Suprapubic skin (tissue), 4 donors: ENCODE results near the gene PRR4. TPM values are rescaled to one million over a fixed set of nuclear protein-coding genes. Genes with fewer than 3 reads are reported as not detected.

ENCODE experiments used
- DNase-seq, 2 donors: peaks; one replicate each; pipeline ENCODE4 v3.0.0-alpha.2; 2019; ENCODE audit warnings: low spot score in 2 of 2
- H3K27ac ChIP-seq: fragments of 200-600 bp; sonication (generic); one replicate; pipeline ENCODE4 v1.5.1; 2019
- H3K27me3 ChIP-seq: fragments of 200-600 bp; sonication (generic); one replicate; pipeline ENCODE4 v1.5.1; 2019
- H3K36me3 ChIP-seq: fragments of 200-600 bp; sonication (generic); one replicate; pipeline ENCODE4 v1.5.1; 2019
- H3K4me1 ChIP-seq: fragments of 200-600 bp; sonication (generic); one replicate; pipeline ENCODE4 v1.5.1; 2019
- H3K4me3 ChIP-seq: fragments of 200-600 bp; sonication (generic); one replicate; pipeline ENCODE4 v1.5.1; 2019; ENCODE audit warnings: mild to moderate bottlenecking
- H3K9me3 ChIP-seq: fragments of 200-600 bp; sonication (generic); one replicate; pipeline ENCODE4 v1.5.1; 2019
- CTCF ChIP-seq, 2 donors: fragments of 200-600 bp in 1 of 2; fragments of 450-650 bp in 1 of 2; sonication (generic) in 1 of 2; IDR thresholded peaks; one replicate each; pipeline ENCODE4 v1.5.1; 2016 to 2019; ENCODE audit warnings: antibody characterized with exemption in 2 of 2, mild to moderate bottlenecking in 1 of 2, moderate library complexity in 1 of 2
- EP300 ChIP-seq: sonication (generic); formaldehyde crosslinking; IDR thresholded peaks from one replicate; pipeline ENCODE4 v1.6.1; 2017; ENCODE audit warnings: antibody characterized with exemption
- POLR2A ChIP-seq, 2 donors: fragments of 450-650 bp; IDR thresholded peaks; one replicate each; pipeline ENCODE4 v1.6.1; 2017; ENCODE audit warnings: antibody characterized with exemption in 2 of 2, mild to moderate bottlenecking in 2 of 2, moderate library complexity in 2 of 2
- POLR2AphosphoS5 ChIP-seq, 3 donors: sonication (generic); formaldehyde crosslinking; IDR thresholded peaks; one replicate each; pipeline ENCODE4 v1.6.1; 2017; ENCODE audit warnings: antibody characterized with exemption in 3 of 3
- WGBS: methylation state at CpG from one replicate; pipeline ENCODE4 v1.1.5; 2018; 5-methylcytosine and 5-hydroxymethylcytosine counted together
- total RNA-seq, 4 donors: library from RNA; depleted of rRNA; stranded (reverse); fragments of >200 nt; gene quantifications; one replicate each; pipeline ENCODE4 v1.1.0, GENCODE V29; 2016

Gene PRR4
- total RNA-seq, 4 donors from 2014 or later: 37.1 to 399 (median 124) TPM

- WGBS: 67% methylated on average over 1 of the region's 2 CpGs
- no peak for DNase-seq
Observed at GRCh38 chr12:10853776-10854175, 4.5 kb upstream of the PRR4 start.

GRCh38 chr12:10851243-10851858 lies 2.1 kb upstream of the PRR4 start:
- WGBS: 79% methylated on average over 4 of the region's 4 CpGs
- TF ChIP-seq POLR2AphosphoS5 (IDR thresholded peaks at IDR 0.05) (no peak), CTCF (IDR thresholded peaks at IDR 0.05) (no peak), EP300 (no peak), POLR2A (IDR thresholded peaks at IDR 0.05) (no peak)
- H3K4me3 ChIP-seq: no peak overlapping the region
- H3K27ac ChIP-seq: no peak overlapping the region
- H3K27me3 ChIP-seq: no peaks in the 10 kb centered on the region
- DNase-seq: no peak
- H3K4me1 ChIP-seq: no peaks in the 10 kb centered on the region
- H3K36me3 ChIP-seq: peaks cover 9% of the 10 kb centered on the region
- peaks cover 11% of the 10 kb centered on the region for H3K9me3 ChIP-seq

More at GRCh38 chr12:10853776-10854175, 4.5 kb upstream of the PRR4 start:
- no peak overlapping the region for H3K4me3 ChIP-seq
- H3K4me1 ChIP-seq: no peaks in the 10 kb centered on the region
- peaks cover 8% of the 10 kb centered on the region for H3K36me3 ChIP-seq
- H3K27ac ChIP-seq: no peak overlapping the region
- H3K27me3 ChIP-seq: no peaks in the 10 kb centered on the region
- peaks cover 18% of the 10 kb centered on the region for H3K9me3 ChIP-seq
- no peak for TF ChIP-seq POLR2AphosphoS5 (IDR thresholded peaks at IDR 0.05)
- TF ChIP-seq CTCF (IDR thresholded peaks at IDR 0.05): no peak
- TF ChIP-seq POLR2A (IDR thresholded peaks at IDR 0.05): no peak
- no peak for TF ChIP-seq EP300

- TF ChIP-seq POLR2A (IDR thresholded peaks at IDR 0.05) (no peak), EP300 (no peak), CTCF (IDR thresholded peaks at IDR 0.05) (no peak), POLR2AphosphoS5 (IDR thresholded peaks at IDR 0.05) (no peak)
- Histone ChIP-seq H3K27ac (no peak overlapping the region), H3K4me3 (no peak overlapping the region), H3K27me3 (no peaks in the 10 kb centered on the region), H3K36me3 (peaks cover 6% of the 10 kb centered on the region), H3K9me3 (no peaks in the 10 kb centered on the region), H3K4me1 (no peaks in the 10 kb centered on the region)
- 27% methylated on average over 2 of the region's 2 CpGs for WGBS
- no peak for DNase-seq
Observed at GRCh38 chr12:10847744-10848143, 1.5 kb downstream of the PRR4 start.

- Histone ChIP-seq H3K4me1 (no peaks in the 10 kb centered on the region), H3K27me3 (no peaks in the 10 kb centered on the region), H3K9me3 (no peaks in the 10 kb centered on the region), H3K36me3 (peaks cover 6% of the 10 kb centered on the region), H3K27ac (no peak overlapping the region), H3K4me3 (no peak overlapping the region)
- DNase-seq: no peak
- no peak for TF ChIP-seq POLR2AphosphoS5 (IDR thresholded peaks at IDR 0.05)
- TF ChIP-seq CTCF (IDR thresholded peaks at IDR 0.05): no peak
- no peak for TF ChIP-seq EP300
- TF ChIP-seq POLR2A (IDR thresholded peaks at IDR 0.05): no peak
- WGBS: 100% methylated on average over 2 of the region's 2 CpGs
Observed at GRCh38 chr12:10842862-10843261, 6.4 kb downstream of the PRR4 start.

GRCh38 chr12:10838461-10838860 lies 10.8 kb downstream of the PRR4 start:
- TF ChIP-seq POLR2AphosphoS5 (IDR thresholded peaks at IDR 0.05) (no peak), EP300 (no peak), POLR2A (IDR thresholded peaks at IDR 0.05) (no peak), CTCF (IDR thresholded peaks at IDR 0.05) (no peak)
- no peaks in the 10 kb centered on the region for H3K4me1 ChIP-seq
- 83% methylated on average over 3 of the region's 3 CpGs for WGBS
- H3K27me3 ChIP-seq: no peaks in the 10 kb centered on the region
- peaks cover 3% of the 10 kb centered on the region for H3K36me3 ChIP-seq
- no peak for DNase-seq
- no peak overlapping the region for H3K27ac ChIP-seq
- no peaks in the 10 kb centered on the region for H3K9me3 ChIP-seq
- no peak overlapping the region for H3K4me3 ChIP-seq
